GM19395 (cell line): Measurements from ENCODE around the gene TMCO6.
"Not testable (repeated sequence)": the region's sequence is repeated elsewhere in the genome, so short reads cannot be mapped to it uniquely, and the experiment has no call there.

Source experiments
- ATAC-seq: cut with Tn5 transposase; IDR thresholded peaks from one replicate; pipeline ENCODE4 v1.9.1; 2021; ENCODE audit warnings: mild to moderate bottlenecking, moderate library complexity; ENCODE audit not compliant: unreplicated experiment

TMCO6 gene

DNA sequence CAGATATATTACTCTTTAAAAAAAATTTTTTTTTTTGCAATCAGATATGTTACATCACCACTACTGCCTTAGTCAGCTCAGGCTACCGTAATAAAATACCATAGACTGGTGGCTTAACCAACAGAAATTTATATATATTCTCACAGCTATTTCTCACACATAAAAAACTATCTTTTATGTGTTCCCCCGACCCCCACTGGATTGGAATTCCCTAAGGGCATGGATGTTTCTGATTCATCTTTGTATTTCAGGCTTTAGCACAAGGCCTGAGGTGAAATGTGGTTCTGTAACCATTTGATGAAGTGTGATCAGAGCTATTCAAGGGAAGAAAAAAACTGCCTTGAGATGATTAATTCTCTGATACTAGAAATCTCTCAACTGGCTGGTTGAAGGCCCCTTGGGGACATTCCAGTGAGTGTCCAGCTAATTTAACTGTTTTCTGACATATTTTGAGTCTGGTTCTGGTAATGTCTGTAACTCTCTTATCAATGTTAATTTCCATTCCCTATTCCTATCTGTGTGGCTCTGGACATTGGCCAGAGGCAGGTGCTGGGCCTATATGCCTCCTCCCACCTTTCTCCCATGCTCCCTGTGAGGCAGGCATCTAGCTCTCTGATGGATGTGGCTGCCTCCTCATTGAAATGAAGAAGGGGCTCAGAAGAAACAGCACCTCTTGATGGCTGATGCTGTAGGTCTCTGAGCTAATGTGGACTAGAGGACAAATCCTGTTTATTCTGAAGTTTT is 8.8 kb upstream of the TMCO6 start:
- no peak for ATAC-seq

DNA sequence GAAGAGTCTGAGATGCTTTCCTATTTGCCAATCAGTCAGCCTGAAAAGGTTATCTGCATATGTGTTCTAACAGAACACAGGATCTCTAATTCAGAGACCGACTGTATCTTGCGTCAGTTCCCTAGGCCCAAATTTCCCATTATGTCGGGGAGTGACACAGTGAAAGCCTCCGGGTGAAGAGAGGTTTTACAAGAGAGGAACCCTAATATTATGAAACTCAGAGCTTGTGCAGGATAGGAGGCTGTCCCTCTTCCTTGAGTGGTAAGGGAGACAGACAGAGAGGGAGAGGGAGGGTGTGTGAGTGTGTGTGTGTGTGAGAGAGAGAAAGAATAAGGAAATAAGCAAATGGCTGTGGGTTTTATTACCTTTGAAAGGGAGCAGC is 8.2 kb upstream of the TMCO6 start:
- no peak for ATAC-seq

DNA sequence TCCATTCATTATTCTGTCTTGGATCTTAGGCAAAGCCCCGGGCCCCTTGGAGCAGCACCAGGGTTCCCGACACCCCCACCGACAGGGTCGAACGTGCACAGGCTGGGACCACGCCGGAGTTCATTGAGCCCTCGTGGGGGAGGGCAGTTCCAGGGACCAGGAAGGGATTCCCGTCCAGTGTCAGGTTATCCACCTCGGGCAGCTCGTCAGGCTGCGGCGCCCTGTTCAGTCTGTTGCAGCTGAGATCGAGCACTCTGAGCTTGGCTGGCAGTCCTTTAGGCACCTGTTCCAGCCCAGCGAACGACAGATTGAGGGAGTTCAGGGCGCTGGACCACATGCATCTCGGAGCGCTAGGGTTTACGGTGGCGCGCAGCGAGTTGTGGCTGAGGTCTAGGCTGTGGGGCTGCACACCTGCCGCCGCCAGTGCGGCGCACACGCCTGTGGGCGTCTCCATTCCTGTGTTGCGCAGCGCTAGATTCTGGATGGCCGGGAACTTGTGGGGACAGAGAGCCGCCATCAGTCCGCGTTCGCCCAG is 7.4 kb upstream of the TMCO6 start:
- ATAC-seq: peak; percentile 50

DNA sequence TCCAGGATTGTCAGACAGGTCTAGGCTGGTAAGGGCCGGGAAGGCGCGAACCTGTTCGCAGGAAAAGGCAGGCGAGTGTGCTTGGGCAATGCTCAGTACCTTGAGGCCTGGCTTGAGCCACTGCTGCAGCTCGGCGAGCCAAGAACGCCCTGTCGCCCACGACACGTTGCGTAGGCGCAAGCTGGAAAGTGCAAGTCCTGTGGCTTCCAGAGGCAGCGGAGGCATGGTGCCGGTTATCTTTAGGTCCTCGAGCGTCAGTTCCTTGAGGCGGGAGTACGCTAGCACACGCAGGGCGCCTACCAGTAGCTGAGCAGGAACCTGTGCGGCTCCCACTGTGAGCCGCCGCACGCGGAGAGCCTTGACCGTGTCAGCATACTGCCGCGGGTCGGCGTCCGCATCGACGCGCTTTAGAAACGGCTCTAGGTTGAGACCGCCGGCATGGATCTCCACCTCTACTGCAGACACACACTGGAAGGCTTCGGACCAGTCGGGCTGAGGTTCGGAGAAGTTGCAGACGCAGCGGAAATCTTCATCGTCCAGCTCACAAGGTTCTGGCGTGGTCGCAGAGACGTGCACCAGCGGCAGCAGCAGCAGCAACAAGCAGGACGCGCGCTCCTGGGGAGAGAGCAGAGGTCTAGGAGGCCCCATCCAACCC is 6.8 kb upstream of the TMCO6 start:
- peak; percentile 70 for ATAC-seq

DNA sequence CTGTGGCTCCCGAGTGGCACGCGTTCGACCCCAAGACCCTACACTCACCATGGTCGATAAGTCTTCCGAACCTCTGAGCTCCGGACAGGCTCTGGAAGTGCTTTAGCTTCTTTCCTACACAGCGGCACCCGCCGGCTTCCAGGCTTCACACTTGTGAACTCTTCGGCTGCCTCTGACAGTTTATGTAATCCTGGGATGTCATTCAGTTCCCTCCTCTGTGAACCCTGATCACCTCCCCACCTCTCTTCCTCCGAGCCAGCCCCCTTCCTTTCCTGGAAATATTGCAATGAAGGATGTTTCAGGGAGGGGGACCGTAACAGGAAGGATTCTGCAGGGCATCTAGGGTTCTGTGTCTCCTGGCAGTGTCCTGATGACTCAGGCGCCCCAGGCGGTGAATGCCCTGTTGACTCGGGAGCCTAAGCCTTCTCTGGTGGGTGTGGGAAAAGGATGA is 6.2 kb upstream of the TMCO6 start, which contains the start of gene CD14:
CD14 (minus strand) TSS at position 155 of the 451 bp plus-strand sequence; CDS start at position 51, 104 bp downstream.
- peak; percentile 11 for ATAC-seq

DNA sequence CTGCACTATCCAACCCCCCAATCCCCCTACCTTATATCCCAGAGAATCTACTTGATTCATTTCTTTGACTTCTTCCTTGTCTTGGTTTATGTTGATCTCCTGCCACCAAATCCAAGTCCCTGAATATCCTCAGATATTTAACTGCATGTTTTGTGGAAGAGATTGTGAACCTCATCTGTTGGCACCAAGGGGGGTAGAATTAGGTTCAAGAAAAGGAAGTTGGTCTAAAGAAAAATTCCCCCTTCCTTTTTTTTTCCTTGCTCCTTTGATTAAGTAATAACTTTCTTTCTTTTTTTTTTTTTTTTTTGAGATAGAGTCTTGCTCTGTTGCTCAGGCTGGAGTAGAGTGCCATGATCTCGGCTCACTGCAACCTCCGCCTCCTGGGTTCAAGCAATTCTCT is 5.8 kb upstream of the TMCO6 start:
- ATAC-seq: no peak

DNA sequence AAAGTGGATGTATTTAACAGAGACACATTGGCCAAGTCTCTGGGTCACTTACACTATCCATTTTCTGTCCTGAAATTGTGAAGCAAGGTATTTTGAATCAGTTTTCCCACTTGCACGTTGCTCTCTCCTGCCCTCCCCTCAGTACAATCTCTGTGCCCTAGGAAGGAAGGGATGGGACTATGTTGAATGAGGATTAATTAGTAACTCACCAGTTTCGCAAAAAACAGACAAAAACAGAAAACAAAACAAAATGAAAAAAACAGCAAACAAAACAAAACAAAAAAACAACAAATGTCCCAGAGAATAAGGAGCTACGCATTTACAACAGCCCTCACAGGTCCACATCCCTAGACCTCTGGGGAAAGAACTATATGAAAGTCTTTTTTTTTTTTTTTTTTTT is 5.1 kb upstream of the TMCO6 start:
- ATAC-seq: no peak

DNA sequence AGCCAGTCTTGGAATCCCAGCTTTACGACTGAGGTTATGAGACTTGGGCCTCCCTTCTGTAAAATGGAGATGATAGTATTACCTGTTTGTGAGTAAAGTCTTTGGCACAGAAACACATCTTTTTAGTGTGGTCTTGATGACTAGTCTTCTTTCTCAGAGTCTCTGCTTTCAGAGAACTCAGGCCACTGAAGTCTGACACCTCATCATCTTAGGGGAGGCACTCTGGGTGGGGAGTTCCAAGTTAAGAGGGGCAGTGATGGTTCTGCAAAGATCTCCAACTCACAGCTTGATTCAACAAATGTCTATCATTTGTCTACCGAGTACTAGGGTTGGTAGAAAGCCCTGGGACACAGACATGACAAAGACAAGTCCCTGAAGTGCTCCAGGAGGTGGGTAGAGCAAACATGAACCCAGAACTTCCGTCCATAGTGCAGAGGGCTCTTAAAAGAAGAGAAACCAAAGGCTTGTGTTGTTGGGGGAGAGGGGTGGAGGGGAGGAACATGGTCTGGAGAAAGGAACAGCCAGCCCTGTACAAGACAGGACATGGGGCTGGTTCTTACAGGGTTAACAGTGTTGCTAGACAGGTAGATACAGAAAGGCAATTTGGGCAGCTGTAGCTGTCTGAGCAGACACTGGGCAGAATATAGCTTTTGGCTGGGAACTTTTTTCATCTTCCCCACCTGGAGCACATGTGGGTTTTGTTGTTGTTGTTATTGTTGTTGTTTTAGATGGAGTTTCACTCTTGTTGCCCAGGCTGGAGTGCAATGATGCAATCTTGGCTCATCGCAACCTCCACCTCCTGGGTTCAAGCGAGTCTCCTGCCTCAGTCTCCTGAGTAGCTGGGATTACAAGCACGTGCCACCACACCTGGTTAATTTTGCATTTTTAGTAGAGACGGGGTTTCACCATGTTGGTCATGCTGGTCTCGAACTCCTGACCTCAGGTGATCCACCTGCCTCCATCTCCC is 3.7 kb upstream of the TMCO6 start:
- ATAC-seq: no peak

DNA sequence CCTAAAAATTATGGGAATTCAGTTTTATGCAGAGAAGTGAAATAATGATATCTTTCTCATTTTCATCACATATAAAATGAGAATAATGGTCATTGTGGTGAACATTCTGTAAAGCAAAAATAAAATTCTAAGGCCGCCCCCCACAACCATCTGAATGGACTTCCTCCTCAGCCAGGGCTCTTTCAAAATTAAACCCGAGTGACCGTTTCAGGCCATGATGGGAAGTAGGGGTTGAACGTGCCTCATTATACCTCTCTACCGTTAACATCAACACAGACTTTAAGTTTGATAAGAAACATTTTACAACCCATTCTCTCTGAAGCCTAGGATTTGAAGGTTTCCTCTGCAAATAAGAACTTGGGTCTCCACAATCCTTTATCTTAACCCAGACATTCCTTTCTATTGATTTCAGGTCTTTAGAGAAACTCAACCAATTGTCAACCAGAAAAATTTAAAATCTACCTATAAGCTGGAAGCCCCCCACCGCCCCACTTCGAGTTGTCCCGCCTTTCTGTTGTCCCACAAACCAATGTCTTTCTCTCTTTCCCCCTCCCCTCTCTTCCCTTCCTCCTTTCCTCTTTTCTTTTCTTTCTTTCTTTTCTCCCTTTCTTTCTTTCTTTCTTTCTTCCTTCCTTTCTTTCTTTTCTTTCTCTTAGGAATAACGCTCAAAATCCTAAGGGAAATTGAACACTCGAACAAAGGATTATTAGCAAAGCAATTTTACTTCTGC is 1.7 kb upstream of the TMCO6 start:
- no peak for ATAC-seq

DNA sequence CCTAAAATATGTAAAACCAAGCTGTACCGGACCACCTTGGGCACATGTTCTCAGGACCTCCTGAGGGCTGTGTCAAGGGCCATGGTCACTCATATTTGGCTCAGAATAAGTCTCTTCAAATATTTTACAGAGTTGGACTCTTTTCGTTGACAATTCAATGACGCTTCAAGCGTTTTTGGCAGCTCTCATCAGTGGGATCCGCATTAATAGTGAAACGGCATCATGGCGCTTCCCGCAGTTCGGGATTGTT is 428 bp upstream of the TMCO6 start:
- ATAC-seq: peak; percentile 0

DNA sequence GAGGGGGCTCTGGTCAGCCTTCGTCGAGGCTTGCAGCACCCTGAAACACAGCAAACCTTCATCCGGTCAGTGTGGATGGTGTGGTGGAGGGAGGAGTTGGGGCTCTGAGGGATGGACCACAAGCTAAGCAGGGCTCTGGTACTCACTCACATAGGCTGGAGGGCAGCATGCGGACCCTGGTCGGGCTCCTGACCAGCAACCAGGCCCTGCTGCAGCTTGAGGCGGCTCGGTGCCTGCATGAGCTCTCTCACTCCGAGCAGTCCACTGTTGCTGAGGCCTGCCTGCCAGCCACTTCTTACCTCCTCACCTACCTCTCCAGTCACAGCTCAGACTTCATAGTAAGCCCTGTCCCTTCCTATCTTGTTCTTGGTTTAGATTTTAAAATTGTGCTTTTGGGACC is 2.5 kb downstream of the TMCO6 start:
- ATAC-seq: no peak

DNA sequence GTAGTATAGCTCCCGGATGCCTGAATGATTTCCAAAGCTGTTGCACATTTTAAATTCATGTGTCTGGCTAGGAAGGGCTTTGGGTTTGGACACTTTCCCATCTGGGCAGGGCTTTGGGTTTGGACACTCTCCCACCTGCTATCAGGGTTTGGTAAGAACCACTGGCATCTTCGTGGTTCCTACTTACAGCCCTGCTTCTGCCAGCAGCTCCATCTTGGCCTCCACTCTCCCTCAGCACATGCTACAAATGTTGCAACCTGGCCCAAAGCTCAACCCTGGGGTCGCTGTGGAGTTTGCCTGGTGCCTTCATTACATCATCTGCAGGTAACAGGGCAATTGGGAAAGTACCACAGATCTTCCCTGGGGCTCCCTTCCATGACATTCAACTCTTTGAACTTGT is 3.5 kb downstream of the TMCO6 start:
- no peak for ATAC-seq

DNA sequence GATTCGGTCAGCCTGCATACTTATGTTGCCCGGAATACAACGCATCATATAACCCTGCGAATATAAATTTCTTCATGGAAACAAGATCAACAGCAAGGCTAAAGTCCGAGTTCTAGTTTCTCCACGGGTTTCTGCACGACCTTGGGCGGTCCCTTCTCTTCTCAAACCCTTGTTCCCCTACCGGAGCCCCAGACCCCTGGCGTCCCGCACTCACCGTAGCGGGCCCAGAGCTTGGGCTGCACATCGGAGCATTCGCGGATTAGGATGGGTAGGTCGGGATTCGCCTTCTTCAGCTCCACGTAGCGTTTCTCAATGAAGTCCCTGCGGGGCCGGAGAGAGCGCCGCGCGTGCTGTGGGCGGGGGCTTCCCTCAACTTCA is 7.8 kb downstream of the TMCO6 start:
- ATAC-seq: no peak

DNA sequence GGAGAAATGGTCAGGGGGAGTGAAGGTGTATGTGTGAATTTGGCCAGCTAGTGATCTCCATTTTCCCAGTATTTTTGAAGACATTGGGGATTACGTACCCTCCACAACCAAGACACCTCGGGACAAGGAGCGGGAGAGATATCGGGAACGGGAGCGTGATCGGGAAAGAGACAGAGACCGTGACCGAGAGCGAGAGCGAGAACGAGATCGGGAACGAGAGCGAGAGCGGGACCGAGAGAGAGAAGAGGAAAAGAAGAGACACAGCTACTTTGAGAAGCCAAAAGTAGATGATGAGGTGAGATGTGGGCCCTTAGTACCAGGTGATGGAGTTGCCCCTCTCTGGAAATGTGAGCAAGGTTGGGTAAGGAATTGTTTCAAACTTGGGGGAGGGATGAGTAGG is 19.6 kb downstream of the TMCO6 start:
- ATAC-seq: no peak

DNA sequence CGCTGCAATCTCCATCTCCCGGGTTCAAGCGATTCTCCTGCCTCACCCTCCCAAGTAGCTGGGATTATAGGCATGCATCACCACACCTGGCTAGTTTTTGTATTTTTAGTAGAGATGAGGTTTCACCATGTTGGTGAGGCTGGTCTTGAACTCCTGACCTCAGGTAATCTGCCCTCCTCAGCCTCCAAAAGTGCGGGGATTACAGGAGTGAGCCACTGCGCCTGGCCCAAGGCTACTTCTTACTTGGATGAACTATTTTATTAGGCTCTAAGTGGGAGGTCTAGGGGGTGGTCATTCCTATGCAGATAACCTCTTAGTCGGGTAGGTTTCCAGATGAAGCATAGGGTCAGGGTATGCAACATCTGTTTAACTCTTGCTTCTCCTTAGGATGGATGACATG is 21.1 kb downstream of the TMCO6 start:
- ATAC-seq: not testable (repeated sequence)

DNA sequence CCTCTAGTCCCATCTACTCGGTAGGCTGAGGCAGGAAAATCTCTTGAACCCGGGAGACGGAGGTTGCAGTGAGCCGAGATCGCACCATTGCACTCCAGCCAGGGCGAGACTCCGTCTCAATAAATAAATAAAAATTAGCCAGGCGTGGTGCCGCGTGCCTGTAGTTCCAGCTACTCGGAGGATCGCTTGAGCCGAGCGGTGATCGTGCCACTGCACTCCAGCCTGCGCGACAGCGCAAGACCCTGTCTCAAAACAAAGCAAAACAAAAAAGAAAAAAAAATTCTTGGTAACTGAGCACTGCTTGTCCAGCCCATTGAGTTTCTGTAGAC is 24.7 kb downstream of the TMCO6 start:
- no peak for ATAC-seq

DNA sequence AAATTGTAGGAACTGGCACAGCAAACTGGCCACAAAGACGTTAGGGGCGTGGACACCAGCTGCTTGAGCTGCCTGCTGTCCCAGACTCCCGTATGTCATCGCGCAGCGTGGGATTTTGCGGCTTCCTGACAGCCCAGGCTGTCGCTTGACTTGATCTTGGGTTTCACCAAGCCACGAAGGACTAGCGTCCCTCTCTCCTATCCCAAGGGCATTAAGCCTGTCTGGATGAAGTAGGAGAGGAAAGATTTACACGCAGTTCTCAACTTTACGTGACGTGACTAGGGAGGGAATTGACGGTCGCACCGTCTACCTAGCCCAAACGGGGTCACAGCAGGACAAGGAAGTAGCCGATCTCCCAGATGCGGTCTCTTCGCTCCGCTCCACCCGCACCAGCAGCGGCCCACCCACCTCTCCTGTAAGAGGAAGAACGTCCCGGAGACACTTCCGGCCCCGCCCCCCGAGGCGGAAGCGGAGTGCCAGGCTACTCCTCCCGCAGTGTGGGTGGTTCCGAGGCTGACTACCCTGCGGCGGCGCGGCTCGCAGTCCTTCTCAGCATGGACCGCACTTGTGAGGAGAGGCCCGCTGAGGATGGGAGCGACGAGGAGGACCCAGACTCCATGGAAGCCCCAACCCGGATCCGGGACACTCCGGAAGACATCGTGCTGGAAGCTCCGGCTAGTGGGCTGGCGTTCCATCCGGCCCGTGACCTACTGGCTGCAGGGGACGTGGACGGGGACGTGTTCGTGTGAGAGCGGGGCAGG is 25.3 kb downstream of the TMCO6 start, which contains the start of gene WDR55:
WDR55 (plus strand) TSS at position 546 of the 761 bp plus-strand sequence; CDS start at position 555, 9 bp downstream.
- peak; percentile 98 for ATAC-seq

DNA sequence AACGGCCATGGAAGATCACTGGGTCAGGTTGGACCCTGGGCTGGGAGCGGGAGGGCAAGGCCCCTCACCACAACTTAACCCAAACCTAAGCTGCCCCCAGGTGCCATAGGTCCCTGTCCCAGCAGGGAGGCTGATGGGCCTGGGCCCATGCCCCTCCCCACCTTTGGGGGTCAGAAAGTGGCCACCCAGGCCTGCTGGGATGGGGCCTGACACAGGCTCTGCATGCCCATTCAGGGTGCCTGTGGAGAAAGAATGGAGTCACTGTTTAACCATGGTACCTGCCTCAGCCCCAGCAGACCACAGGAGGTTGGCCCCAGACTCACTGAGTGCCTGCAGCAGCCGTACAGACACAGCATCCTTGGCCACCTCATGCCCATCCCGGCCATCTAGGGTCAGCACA is 31.8 kb downstream of the TMCO6 start:
- ATAC-seq: not testable (repeated sequence)

DNA sequence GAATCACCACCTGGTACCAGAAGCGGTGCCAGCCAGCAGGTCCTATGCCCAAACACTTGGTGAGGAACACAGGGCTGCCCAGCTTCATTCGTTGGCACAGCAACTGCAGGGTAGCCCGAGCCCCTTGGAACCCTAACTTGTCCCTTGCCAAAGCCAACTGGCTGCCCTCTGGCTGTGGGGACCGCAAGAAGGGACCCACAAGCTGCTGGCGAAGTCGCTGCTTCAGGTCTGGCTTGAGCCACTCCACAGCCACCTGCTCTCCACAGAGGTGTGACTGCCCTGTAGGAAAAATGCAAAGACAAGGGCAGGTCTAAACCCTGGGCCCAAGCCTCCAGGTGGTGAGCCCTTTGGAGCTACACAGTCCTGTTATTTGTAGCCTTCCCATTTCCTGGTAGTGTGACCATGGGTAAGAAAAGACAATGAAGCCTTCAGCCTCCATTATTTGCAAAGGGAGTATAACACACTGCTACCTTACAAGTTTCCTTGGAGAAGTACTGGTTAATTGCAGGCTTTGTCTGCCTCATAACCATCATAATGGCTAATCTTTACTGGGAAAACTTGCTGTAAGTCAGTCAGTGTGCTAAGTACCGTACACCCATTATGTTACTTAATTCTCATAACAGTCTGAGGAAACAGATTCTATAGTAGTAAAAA is 32.3 kb downstream of the TMCO6 start:
- no peak for ATAC-seq
